ENCODE measurements around the gene GLS.

GLS gene

GRCh38 chr2:190997526-190998113, 117.0 kb downstream of the GLS start:
- no peak for DNase-seq

- DNase-seq, result no peak
Measured at GRCh38 chr2:190999058-190999457, 118.4 kb downstream of the GLS start.

GRCh38 chr2:190999949-191000665, 119.5 kb downstream of the GLS start:
- DNase-seq, result no peak

- DNase-seq, result no peak
Measured at GRCh38 chr2:191001032-191001431, 120.4 kb downstream of the GLS start.

GRCh38 chr2:191001624-191002023, 121.0 kb downstream of the GLS start:
- no peak for DNase-seq

- no peak for DNase-seq
Measured at GRCh38 chr2:191003405-191004309, 123.0 kb downstream of the GLS start.

GRCh38 chr2:191006297-191006696, 125.7 kb downstream of the GLS start:
- DNase-seq, result no peak

GRCh38 chr2:191006997-191007783, 126.6 kb downstream of the GLS start:
- DNase-seq, result no peak

GRCh38 chr2:191008286-191008685, 127.7 kb downstream of the GLS start:
- DNase-seq, result no peak

- no peak for DNase-seq
Measured at GRCh38 chr2:191009541-191010374, 129.1 kb downstream of the GLS start.

- no peak for DNase-seq
Measured at GRCh38 chr2:191010887-191011885, 130.6 kb downstream of the GLS start.

- DNase-seq, result no peak
Measured at GRCh38 chr2:191012346-191012745, 131.7 kb downstream of the GLS start.

- no peak for DNase-seq
Measured at GRCh38 chr2:191012845-191013681, 132.4 kb downstream of the GLS start.

GRCh38 chr2:191013682-191013931, 133.0 kb downstream of the GLS start:
- DNase-seq, result no peak

- DNase-seq, result peak; percentile 92
Measured at GRCh38 chr2:191013932-191014652, 133.5 kb downstream of the GLS start, which contains the start of gene STAT1. Gene STAT1 (minus strand): TSS chr2:191014171. CDS start chr2:191010003, 4,168 bp downstream.

- DNase-seq, result no peak
Measured at GRCh38 chr2:191014653-191015020, 134.0 kb downstream of the GLS start.

All from fibroblast of upper back skin (primary cell).